Activated CD8-positive, alpha-beta T cell treated with anti-CD3 and anti-CD28 coated beads, Interleukin-2, amount 10 ng/mL, durations not matched to agents 7 days and 5 days (primary cell): ENCODE results near the gene C16orf74. TPM values are rescaled to one million over a fixed set of nuclear protein-coding genes. Genes with fewer than 3 reads are reported as not detected.

Experiments
- ATAC-seq: fragments of 150-1000 bp; cut with Tn5 transposase; one replicate; pipeline ENCODE4 v1.10.0; 2021; ENCODE audit warnings: moderate library complexity
- CTCF ChIA-PET: fragments of 350-600 bp; sonication (Branson Sonifier 250); formaldehyde crosslinking; loops from one replicate; lab custom pipeline; 2021; ENCODE audit warnings: antibody characterized with exemption; lab: Charles Lee
- POLR2A ChIA-PET: fragments of 350-600 bp; sonication (Branson Sonifier 250); formaldehyde crosslinking; loops from one replicate; lab custom pipeline; 2021; ENCODE audit warnings: antibody characterized with exemption; lab: Charles Lee
- DNase-seq: peaks from one replicate; pipeline ENCODE4 v3.0.0-alpha.2; 2020
- H3K27ac Mint-ChIP-seq: one replicate; pipeline ENCODE4 v1.8.0; 2021; ENCODE audit warnings: mild to moderate bottlenecking, mixed read lengths
- H3K27me3 Mint-ChIP-seq: one replicate; pipeline ENCODE4 v1.8.0; 2021; ENCODE audit warnings: low read depth, mixed read lengths
- H3K36me3 Mint-ChIP-seq: one replicate; pipeline ENCODE4 v1.8.0; 2021; ENCODE audit warnings: low read depth, mixed read lengths
- H3K4me1 Mint-ChIP-seq: one replicate; pipeline ENCODE4 v1.8.0; 2021; ENCODE audit warnings: low read depth, mixed read lengths
- H3K4me3 Mint-ChIP-seq: one replicate; pipeline ENCODE4 v1.8.0; 2021; ENCODE audit warnings: mild to moderate bottlenecking, mixed read lengths
- H3K9me3 Mint-ChIP-seq: one replicate; pipeline ENCODE4 v1.8.0; 2022; ENCODE audit warnings: mixed read lengths; ENCODE audit not compliant: insufficient read depth
- total RNA-seq, 2 experiments: library from RNA; stranded (reverse); gene quantifications; one replicate each; pipeline ENCODE4 v1.2.3, GENCODE V29; 2021

Gene C16orf74
- total RNA-seq, 2 experiments from 2014 or later = 0.21 TPM

DNA sequence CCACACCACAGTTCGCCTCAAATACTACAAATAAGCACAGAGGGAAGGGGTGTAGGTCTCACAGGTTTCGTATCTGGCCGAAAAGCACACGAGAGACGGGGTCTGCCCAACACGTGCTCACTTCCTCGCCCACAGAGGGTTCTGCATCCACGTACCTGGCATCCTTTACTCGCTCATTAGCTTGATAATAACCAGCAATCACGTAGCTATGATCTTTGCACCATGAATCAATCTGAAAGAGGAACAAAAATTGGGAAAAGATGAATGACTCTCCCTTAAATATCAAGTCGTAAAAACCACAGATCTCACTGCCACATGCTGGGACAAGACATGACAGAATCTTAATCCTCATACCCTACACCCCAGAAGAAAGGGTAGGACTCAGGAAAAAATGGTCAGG is 37.9 kb upstream of the C16orf74 start:
- Mint-ChIP-seq H3K4me3 (no peak overlapping the region), H3K9me3 (no peaks in the 10 kb centered on the region), H3K36me3 (peaks cover 42% of the 10 kb centered on the region), H3K27me3 (no peaks in the 10 kb centered on the region), H3K27ac (no peak overlapping the region), H3K4me1 (peaks cover 23% of the 10 kb centered on the region)
- DNase-seq (no peak), ATAC-seq (no peak)
- CTCF ChIA-PET = no interaction called here
- POLR2A ChIA-PET = no interaction called here

DNA sequence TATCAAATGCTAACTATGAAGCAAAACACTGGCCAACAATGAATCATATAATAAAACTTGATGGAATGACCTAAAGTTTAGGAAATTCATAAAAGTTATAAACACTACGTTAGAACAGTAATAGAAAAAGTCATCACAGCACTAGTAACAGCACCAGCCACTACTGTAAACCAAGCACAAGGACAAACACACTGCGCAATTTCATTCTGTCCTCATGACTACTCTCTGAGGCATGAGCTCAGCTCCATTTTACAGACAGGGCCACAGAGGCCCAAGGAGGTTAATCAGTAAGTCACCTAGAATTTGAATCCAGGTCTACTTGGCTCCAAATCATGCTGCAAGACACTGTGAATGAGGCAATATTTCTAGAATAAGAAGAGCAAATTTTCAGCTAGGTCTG is 35.0 kb upstream of the C16orf74 start:
- Mint-ChIP-seq H3K27me3 (no peaks in the 10 kb centered on the region), H3K27ac (no peak overlapping the region), H3K36me3 (peaks cover 25% of the 10 kb centered on the region), H3K4me3 (no peak overlapping the region), H3K4me1 (peaks cover 13% of the 10 kb centered on the region), H3K9me3 (no peaks in the 10 kb centered on the region)
- DNase-seq (no peak), ATAC-seq (no peak)
- POLR2A ChIA-PET = no interaction called here
- CTCF ChIA-PET = no interaction called here

DNA sequence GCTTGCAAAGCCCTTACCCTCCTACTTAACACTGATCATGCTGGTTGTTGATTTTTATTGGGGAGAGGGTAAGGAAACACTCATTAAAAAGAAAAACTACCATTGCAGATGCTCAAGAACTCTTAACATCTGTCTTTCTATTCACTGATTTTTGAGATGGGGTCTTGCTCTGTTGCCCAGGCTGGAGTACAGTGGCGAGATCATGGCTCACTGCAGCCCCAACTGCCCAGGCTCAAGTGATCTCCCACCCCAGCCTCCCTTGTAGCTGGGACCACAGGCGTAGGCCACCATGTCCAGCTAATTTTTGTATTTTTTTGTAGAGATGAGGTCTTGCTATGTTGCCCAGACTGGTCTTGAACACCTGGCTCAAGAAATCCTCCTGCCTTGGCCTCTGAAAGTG is 33.9 kb upstream of the C16orf74 start:
- no peak overlapping the region for H3K4me3 Mint-ChIP-seq
- peaks cover 29% of the 10 kb centered on the region for H3K36me3 Mint-ChIP-seq
- no peaks in the 10 kb centered on the region for H3K27me3 Mint-ChIP-seq
- H3K4me1 Mint-ChIP-seq = peaks cover 2% of the 10 kb centered on the region
- no peak overlapping the region for H3K27ac Mint-ChIP-seq
- H3K9me3 Mint-ChIP-seq = no peaks in the 10 kb centered on the region
- ChIA-PET POLR2A (no interaction called here), CTCF (no interaction called here)
- DNase-seq (no peak), ATAC-seq (no peak)

DNA sequence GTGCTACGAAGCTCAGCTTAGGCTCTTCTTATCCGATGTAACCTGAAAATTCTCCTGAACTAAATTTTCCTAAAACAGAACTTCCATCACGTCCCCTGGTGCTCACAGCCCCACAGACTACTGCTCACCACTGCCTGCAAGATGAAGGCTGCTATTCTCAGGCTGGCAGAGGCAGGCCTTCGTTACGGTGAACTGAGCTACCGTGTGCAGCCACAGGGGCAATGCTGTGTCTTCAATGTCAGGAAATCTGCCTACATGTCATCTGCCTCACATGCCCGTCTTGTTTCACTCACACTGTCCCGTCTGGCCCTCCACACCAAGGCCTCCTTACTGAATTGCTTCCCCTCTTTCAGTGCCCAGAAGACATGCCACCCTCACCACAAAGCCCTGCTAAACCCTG is 32.5 kb upstream of the C16orf74 start:
- H3K27ac Mint-ChIP-seq = peak overlapping the region; percentile 44
- H3K4me1 Mint-ChIP-seq = peaks cover 7% of the 10 kb centered on the region
- CTCF ChIA-PET = no interaction called here
- no peak overlapping the region for H3K4me3 Mint-ChIP-seq
- ATAC-seq = no peak
- DNase-seq = no peak
- POLR2A ChIA-PET = no interaction called here
- H3K36me3 Mint-ChIP-seq = peaks cover 33% of the 10 kb centered on the region
- no peaks in the 10 kb centered on the region for H3K9me3 Mint-ChIP-seq
- no peaks in the 10 kb centered on the region for H3K27me3 Mint-ChIP-seq

DNA sequence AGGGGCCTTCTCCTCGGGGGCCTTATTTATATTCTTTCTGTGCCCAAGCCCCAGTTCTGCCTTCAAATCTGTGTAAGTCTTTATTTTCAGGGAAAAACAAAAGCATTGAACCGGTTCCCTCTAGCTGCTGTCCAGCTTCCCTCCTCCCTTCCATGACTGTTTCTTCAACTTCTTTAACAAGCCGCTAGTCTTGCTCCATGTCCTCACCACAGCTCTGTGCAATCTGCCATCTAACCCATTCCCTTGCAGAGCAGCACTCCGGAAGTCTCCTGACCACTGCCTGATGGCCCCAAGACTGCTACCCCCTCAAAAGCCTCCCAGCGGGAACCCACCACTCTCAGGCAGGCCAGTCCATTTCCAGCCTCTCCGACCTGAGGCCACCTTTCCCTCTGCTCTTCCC is 31.6 kb upstream of the C16orf74 start:
- peaks cover 33% of the 10 kb centered on the region for H3K36me3 Mint-ChIP-seq
- POLR2A ChIA-PET = no interaction called here
- peaks cover 7% of the 10 kb centered on the region for H3K4me1 Mint-ChIP-seq
- DNase-seq = no peak
- H3K4me3 Mint-ChIP-seq = no peak overlapping the region
- no peaks in the 10 kb centered on the region for H3K9me3 Mint-ChIP-seq
- no peaks in the 10 kb centered on the region for H3K27me3 Mint-ChIP-seq
- no peak for ATAC-seq
- H3K27ac Mint-ChIP-seq = no peak overlapping the region
- CTCF ChIA-PET = no interaction called here

DNA sequence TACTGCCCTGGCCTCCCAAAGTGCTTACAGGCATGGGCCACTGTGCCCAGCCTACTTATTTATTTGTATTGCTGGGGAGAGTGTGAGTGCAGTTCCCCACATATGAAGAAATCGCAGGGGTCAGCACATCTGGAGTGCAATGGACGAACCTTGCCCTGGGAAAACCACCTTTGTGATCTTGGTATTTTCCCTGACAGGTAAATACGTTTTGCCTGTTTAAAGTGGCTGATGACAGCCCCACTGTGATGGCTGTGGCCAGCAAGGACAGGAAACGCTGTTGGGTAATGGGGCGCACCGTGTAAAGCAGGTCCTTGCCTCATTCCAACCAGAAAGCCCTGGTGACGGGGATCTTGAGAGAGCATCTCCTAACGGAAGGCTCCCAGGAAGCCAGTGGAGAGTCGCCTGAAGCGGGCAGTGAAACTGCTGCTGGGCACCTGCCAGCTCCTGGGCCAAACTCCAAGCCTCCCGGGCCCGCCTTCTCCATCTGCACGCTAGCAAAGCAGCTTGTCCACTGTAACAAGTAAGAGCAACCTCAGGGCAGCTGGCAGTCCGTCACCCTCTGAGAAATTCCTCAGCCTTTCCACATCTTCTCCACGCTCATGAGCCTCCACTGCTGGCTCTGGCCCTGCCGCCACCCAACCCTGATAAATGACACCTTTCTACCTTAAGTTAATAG is 30.9 kb upstream of the C16orf74 start:
- ATAC-seq = no peak
- Mint-ChIP-seq H3K4me1 (peaks cover 7% of the 10 kb centered on the region), H3K36me3 (peaks cover 33% of the 10 kb centered on the region), H3K4me3 (no peak overlapping the region), H3K9me3 (no peaks in the 10 kb centered on the region), H3K27ac (no peak overlapping the region), H3K27me3 (no peaks in the 10 kb centered on the region)
- POLR2A ChIA-PET = no interaction called here
- no peak for DNase-seq
- CTCF ChIA-PET = no interaction called here

DNA sequence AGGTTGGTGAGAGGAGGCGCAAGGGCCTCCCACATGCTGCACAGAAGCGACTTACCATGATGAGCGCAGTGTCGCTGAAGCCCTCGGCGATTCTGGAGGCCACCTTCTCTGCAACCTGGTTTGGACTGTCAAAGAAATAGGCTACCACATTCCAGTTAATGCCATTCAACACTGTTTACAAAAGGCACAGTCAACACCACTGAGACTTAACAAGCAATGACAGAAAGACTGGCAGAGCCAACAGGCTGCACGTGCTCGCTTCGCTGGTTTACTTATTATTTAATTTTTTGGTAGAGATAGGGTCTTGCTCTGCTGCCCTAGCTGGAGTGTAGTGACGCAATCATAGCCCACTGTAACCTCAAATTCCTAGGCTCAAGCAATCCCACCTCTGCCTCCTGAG is 30.3 kb upstream of the C16orf74 start:
- ChIA-PET POLR2A (no interaction called here), CTCF (interaction anchor here (1.1 kb wide), 1 partner anchor 121 kb away, joined by 3 read pairs; no protein-coding TSS in a partner anchor)
- Mint-ChIP-seq H3K4me1 (peaks cover 7% of the 10 kb centered on the region), H3K9me3 (no peaks in the 10 kb centered on the region), H3K4me3 (no peak overlapping the region), H3K27me3 (no peaks in the 10 kb centered on the region), H3K27ac (no peak overlapping the region), H3K36me3 (peaks cover 36% of the 10 kb centered on the region)
- ATAC-seq (no peak), DNase-seq (no peak)

GRCh38 chr16:85780281-85780680 is 29.4 kb upstream of the C16orf74 start:
- Mint-ChIP-seq H3K4me3 (no peak overlapping the region), H3K27me3 (no peaks in the 10 kb centered on the region), H3K27ac (no peak overlapping the region), H3K4me1 (peaks cover 7% of the 10 kb centered on the region), H3K36me3 (peaks cover 36% of the 10 kb centered on the region), H3K9me3 (no peaks in the 10 kb centered on the region)
- ChIA-PET CTCF (interaction anchor here (1.1 kb wide), 1 partner anchor 121 kb away, joined by 3 read pairs; no protein-coding TSS in a partner anchor), POLR2A (no interaction called here)
- DNase-seq (no peak), ATAC-seq (no peak)

DNA sequence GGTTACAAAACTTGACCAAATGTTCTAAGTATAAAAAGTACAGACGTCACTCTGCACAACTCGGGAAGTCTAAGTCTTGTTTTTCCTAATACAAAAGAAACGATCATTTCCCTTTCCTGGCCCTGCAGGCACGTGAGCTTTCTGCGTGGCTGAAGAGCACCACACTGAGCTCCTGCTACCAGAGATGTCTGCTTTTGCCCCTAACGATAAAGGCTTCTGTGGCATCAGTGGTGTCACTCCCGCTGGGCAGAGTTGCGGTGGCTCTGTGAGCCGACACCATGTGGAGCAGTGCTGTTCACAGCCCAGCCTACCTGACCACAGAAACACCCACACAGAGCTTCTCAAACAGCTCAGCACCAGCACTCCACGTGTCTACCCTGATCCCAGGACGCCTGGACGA is 28.0 kb upstream of the C16orf74 start:
- Mint-ChIP-seq H3K4me3 (no peak overlapping the region), H3K4me1 (peaks cover 7% of the 10 kb centered on the region), H3K27me3 (no peaks in the 10 kb centered on the region), H3K36me3 (peaks cover 36% of the 10 kb centered on the region), H3K9me3 (no peaks in the 10 kb centered on the region), H3K27ac (no peak overlapping the region)
- ATAC-seq (no peak), DNase-seq (no peak)
- ChIA-PET POLR2A (no interaction called here), CTCF (interaction anchor here (1.1 kb wide), 2 partner anchors 19 to 163 kb away, joined by 4 read pairs; no protein-coding TSS in a partner anchor)

GRCh38 chr16:85777583-85778310 is 26.9 kb upstream of the C16orf74 start:
- no peaks in the 10 kb centered on the region for H3K9me3 Mint-ChIP-seq
- peaks cover 7% of the 10 kb centered on the region for H3K4me1 Mint-ChIP-seq
- ATAC-seq (no peak), DNase-seq (no peak)
- H3K36me3 Mint-ChIP-seq = peaks cover 33% of the 10 kb centered on the region
- ChIA-PET POLR2A (interaction anchor here (0.6 kb wide), 1 partner anchor 135 kb away, joined by 3 read pairs; no protein-coding TSS in a partner anchor), CTCF (no interaction called here)
- H3K4me3 Mint-ChIP-seq = no peak overlapping the region
- H3K27ac Mint-ChIP-seq = no peak overlapping the region
- no peaks in the 10 kb centered on the region for H3K27me3 Mint-ChIP-seq

GRCh38 chr16:85774811-85775210 is 23.9 kb upstream of the C16orf74 start:
- H3K9me3 Mint-ChIP-seq = no peaks in the 10 kb centered on the region
- no peak overlapping the region for H3K4me3 Mint-ChIP-seq
- DNase-seq (no peak), ATAC-seq (no peak)
- CTCF ChIA-PET = no interaction called here
- H3K27me3 Mint-ChIP-seq = no peaks in the 10 kb centered on the region
- POLR2A ChIA-PET = no interaction called here
- peaks cover 7% of the 10 kb centered on the region for H3K4me1 Mint-ChIP-seq
- H3K27ac Mint-ChIP-seq = no peak overlapping the region
- H3K36me3 Mint-ChIP-seq = peaks cover 30% of the 10 kb centered on the region

DNA sequence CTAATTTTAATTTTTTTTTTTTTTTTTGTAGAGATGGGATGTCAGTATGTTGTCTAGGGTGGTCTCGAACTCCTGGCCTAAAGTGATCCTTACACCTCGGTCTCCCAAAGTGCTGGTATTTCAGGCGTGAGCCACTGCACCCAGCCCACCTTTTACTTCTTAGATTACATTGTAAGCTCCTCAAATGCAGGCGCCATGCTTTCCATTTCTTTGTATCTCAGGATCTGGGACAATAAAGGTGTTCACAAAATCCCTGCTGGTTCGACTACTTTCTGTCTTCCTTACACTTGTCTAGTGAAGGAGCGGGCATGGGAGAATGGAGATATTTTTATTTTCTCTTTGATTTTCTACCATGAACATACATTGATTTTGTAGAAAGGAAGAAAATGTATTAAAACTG is 23.2 kb upstream of the C16orf74 start:
- no peaks in the 10 kb centered on the region for H3K27me3 Mint-ChIP-seq
- CTCF ChIA-PET = no interaction called here
- H3K9me3 Mint-ChIP-seq = no peaks in the 10 kb centered on the region
- H3K27ac Mint-ChIP-seq = no peak overlapping the region
- H3K4me3 Mint-ChIP-seq = no peak overlapping the region
- no peak for ATAC-seq
- POLR2A ChIA-PET = no interaction called here
- H3K4me1 Mint-ChIP-seq = peaks cover 5% of the 10 kb centered on the region
- DNase-seq = no peak
- peaks cover 25% of the 10 kb centered on the region for H3K36me3 Mint-ChIP-seq
